K562 (cell line): ENCODE measurements around the gene MYO9A. TPM values are rescaled to one million over a fixed set of nuclear protein-coding genes. Genes with fewer than 3 reads are reported as not detected.

Experiments used
- ATAC-seq: fragments of 200-7000 bp; cut with Tn5 transposase; 3 replicates; pipeline ENCODE4 v1.9.1; 2020; ENCODE audit warnings: moderate library complexity
- BruUV-seq: library from RNA; stranded (reverse); fragments of 400-500 nt; replicated peaks from 2 replicates; lab custom pipeline; 2021; lab: Mats Ljungman, UMichigan
- CTCF ChIA-PET: fragments of 300-600 bp; formaldehyde crosslinking; extraction: SDS; loops from one replicate; lab custom pipeline; 2021; ENCODE audit warnings: low intra/inter-chr PET ratio; lab: Yijun Ruan, JAX
- POLR2A ChIA-PET: fragments of 300-600, 350-650 bp; sonication (Branson Sonifier 250); formaldehyde crosslinking; extraction: SDS; loops from one replicate; lab custom pipeline; 2021; ENCODE audit warnings: antibody characterized with exemption, inconsistent platforms; lab: Yijun Ruan, JAX
- DNase-seq, 4 experiments: peaks; one replicate each; pipeline versions ENCODE4 v3.0.0 to v3.0.0-alpha.2; 2011 to 2018; ENCODE audit warnings: low spot score in 3 of 4, mixed read lengths in 3 of 4; ENCODE audit errors: extremely low read depth in 1 of 4
- FAIRE-seq: peaks from 2 replicates; lab custom pipeline; 2011; peaks lifted over from hg19 to GRCh38; lab: Jason Lieb, UNC
- H2AFZ ChIP-seq: 2 replicates; pipeline ENCODE4 v1.6.0; 2011; ENCODE audit warnings: low read depth, low read length, control low read depth, inconsistent platforms
- H3K27ac ChIP-seq: fragments of 200-600 bp; 3 replicates; pipeline ENCODE4 v1.8.0; 2011; ENCODE audit warnings: low read depth, mild to moderate bottlenecking, control low read depth, inconsistent platforms, low read length, moderate library complexity, mixed read lengths; ENCODE audit errors: extremely low read depth
- H3K27me3 ChIP-seq, 2 experiments: fragments of 300-600 bp in 1 of 2; 2 replicates in 1 of 2; 3 replicates in 1 of 2; pipeline versions ENCODE4 v1.6.0 to v1.8.0; 2011; ENCODE audit warnings: inconsistent platforms in 2 of 2, low read length in 2 of 2, mild to moderate bottlenecking in 1 of 2, mixed read lengths in 1 of 2, moderate library complexity in 1 of 2; ENCODE audit not compliant: control insufficient read depth in 2 of 2, insufficient read depth in 2 of 2
- H3K36me3 ChIP-seq: fragments of 300-600 bp; 3 replicates; pipeline ENCODE4 v1.8.0; 2011; ENCODE audit warnings: mild to moderate bottlenecking, low read length, inconsistent platforms; ENCODE audit not compliant: control insufficient read depth, insufficient read depth
- H3K4me1 ChIP-seq, 2 experiments: fragments of 200-600 bp in 1 of 2; replicated peaks in 1 of 2; 2 replicates in 1 of 2; 3 replicates in 1 of 2; pipeline versions ENCODE4 v1.5.1 to v1.8.0; 2011; ENCODE audit warnings: inconsistent platforms in 2 of 2, low read length in 2 of 2, mild to moderate bottlenecking in 1 of 2, mixed read lengths in 1 of 2, moderate library complexity in 1 of 2; ENCODE audit not compliant: control insufficient read depth in 2 of 2, insufficient read depth in 2 of 2
- H3K4me2 ChIP-seq: 2 replicates; pipeline ENCODE4 v1.6.1; 2011; ENCODE audit warnings: low read length, control low read depth, inconsistent platforms, mixed read lengths; ENCODE audit not compliant: insufficient read depth
- H3K4me3 ChIP-seq: fragments of 200-600 bp; sonication (generic), shearing (Covaris generic); 2 replicates; pipeline ENCODE4 v1.5.1; 2016; ENCODE audit warnings: control low read depth, inconsistent platforms
- H3K79me2 ChIP-seq: fragments of 200-600 bp; 3 replicates; pipeline ENCODE4 v1.8.0; 2011; ENCODE audit warnings: low read length, inconsistent platforms; ENCODE audit not compliant: control insufficient read depth, insufficient read depth
- H3K9ac ChIP-seq, 2 experiments: 2 replicates each; pipeline versions ENCODE4 v1.6.0 to v1.6.1; 2011; ENCODE audit warnings: low read depth in 2 of 2, low read length in 2 of 2, control low read depth in 1 of 2, inconsistent platforms in 1 of 2, mild to moderate bottlenecking in 1 of 2, mixed read lengths in 1 of 2; ENCODE audit not compliant: insufficient read depth in 1 of 2
- H3K9me1 ChIP-seq: one replicate; pipeline ENCODE4 v1.6.0; 2011; ENCODE audit warnings: inconsistent platforms, mild to moderate bottlenecking, low read length, moderate library complexity; ENCODE audit not compliant: control insufficient read depth, insufficient read depth
- H3K9me3 ChIP-seq: replicated peaks from 2 replicates; pipeline ENCODE4 v1.5.1; 2011; ENCODE audit warnings: low read depth, low read length, inconsistent platforms; ENCODE audit not compliant: control insufficient read depth, insufficient read depth
- H4K20me1 ChIP-seq: replicated peaks from 2 replicates; pipeline ENCODE4 v1.6.1; 2011; ENCODE audit warnings: low read length, inconsistent platforms, mixed read lengths; ENCODE audit not compliant: control insufficient read depth, insufficient read depth
- COPS2 ChIP-seq: fragments of 450-650 bp; conservative IDR thresholded peaks from 2 replicates; pipeline ENCODE4 v1.6.1; 2016; ENCODE audit warnings: mild to moderate bottlenecking, moderate library complexity
- HDAC6 ChIP-seq: IDR thresholded peaks from 2 replicates; pipeline ENCODE4 v1.6.1; 2012; ENCODE audit warnings: low read depth, mild to moderate bottlenecking, control low read depth, inconsistent platforms, low read length, moderate library complexity
- MTA1 ChIP-seq: fragments of 450-650 bp; IDR thresholded peaks from 2 replicates; pipeline ENCODE4 v1.6.1; 2017; ENCODE audit warnings: borderline replicate concordance
- NR2C1 ChIP-seq, 2 experiments: fragments of 450-650 bp; IDR thresholded peaks; 2 replicates each; pipeline ENCODE4 v1.6.1; 2017; ENCODE audit warnings: mild to moderate bottlenecking in 2 of 2, antibody characterized with exemption in 1 of 2, inconsistent platforms in 1 of 2, missing compliant biosample characterization in 1 of 2, missing genetic modification characterization in 1 of 2
- POU5F1 ChIP-seq: fragments of 150-350 bp; IDR thresholded peaks from 2 replicates; pipeline ENCODE4 v1.6.1; 2014; ENCODE audit warnings: borderline replicate concordance, low read length, low read depth, mild to moderate bottlenecking; ENCODE audit not compliant: partially characterized antibody
- PRMT5 ChIP-seq: sonication (generic); formaldehyde crosslinking; IDR thresholded peaks from 2 replicates; pipeline ENCODE4 v1.5.0; 2020; ENCODE audit warnings: missing genetic modification reagents
- ZNF217 ChIP-seq: sonication (generic); formaldehyde crosslinking; IDR thresholded peaks from 2 replicates; pipeline ENCODE4 v1.8.0; 2022; ENCODE audit warnings: mild to moderate bottlenecking, missing genetic modification reagents
- ZNF445 ChIP-seq: fragments of 250-450 bp; sonication (Bioruptor Pico); IDR thresholded peaks from 2 replicates; pipeline ENCODE4 v1.4.0; 2020; ENCODE audit warnings: low read depth, mild to moderate bottlenecking, moderate library complexity
- WGBS: fragments of 100-300 bp; shearing (Covaris generic); methylation state at CpG from one replicate; pipeline ENCODE4 v1.1.6; 2016; ENCODE audit warnings: low coverage, mixed read lengths; ENCODE audit not compliant: insufficient coverage; ENCODE audit errors: missing lambda C conversion rate; 5-methylcytosine and 5-hydroxymethylcytosine counted together
- in situ Hi-C: fragments of 300-500 bp; cut with MboI; formaldehyde crosslinking; loops from 4 replicates; pipeline ENCODE4 v1.15.0; 2018; ENCODE audit warnings: inconsistent platforms, mixed read lengths
- intact Hi-C: fragments of 100-400 bp; cut with micrococcal nuclease; formaldehyde crosslinking; loops from 2 replicates; pipeline ENCODE4 v1.14.2; 2022
- polyA plus RNA-seq, 8 experiments: library from polyadenylated mRNA; depleted of rRNA in 4 of 8; stranded (reverse) in 5 of 8; unstranded in 3 of 8; fragments of >200 nt; fragmentation: Nextera tagmentation in 2 of 8; fragmentation: Illumina TruSeq in 1 of 8; extraction: Ambion mirVana in 2 of 8; extraction: Trizol in 1 of 8; gene quantifications; 2 replicates each; pipeline versions ENCODE4 v1.2.1 to v1.2.3, GENCODE V29; 2011 to 2014; ENCODE audit warnings: inconsistent platforms in 1 of 8, missing spikeins in 1 of 8
- total RNA-seq, 7 experiments: library from RNA; depleted of rRNA in 6 of 7; stranded (reverse); fragments of >200 nt in 6 of 7; fragmentation: Illumina TruSeq in 2 of 7; extraction: Trizol in 2 of 7; gene quantifications; 2 replicates each; pipeline versions ENCODE4 v1.2.1 to v1.2.3, GENCODE V29; 2011 to 2021; ENCODE audit warnings: low replicate concordance in 1 of 7

Gene MYO9A
- total and polyA plus RNA-seq, 9 of the 15 experiments (the other 6 are each of a cell fraction or from before 2014, with no cell fraction given), result 1.9 to 15.4 (median 5.8) TPM

DNA sequence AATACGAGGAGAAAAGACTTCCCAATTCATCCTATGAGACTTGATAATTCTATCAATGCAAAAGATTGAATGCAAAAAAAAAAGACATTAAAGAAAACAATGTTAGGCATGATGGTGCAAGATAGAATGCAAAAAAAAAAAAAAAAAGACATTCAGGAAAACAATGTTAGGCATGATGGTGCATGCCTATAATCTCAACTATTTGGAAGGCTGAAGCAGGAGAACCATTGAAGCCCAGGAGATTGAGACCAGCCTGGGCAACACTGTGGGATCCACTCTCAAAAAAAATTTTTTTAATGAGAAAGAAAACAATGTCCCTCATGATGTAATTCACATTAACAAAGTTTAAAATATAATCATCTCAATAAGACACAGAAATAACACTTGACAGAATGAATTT is 75.9 kb downstream of the MYO9A start:
- ChIA-PET CTCF (interaction anchor here (0.7 kb wide), 1 partner anchor 298 kb away, joined by 3 read pairs; no protein-coding TSS in a partner anchor), POLR2A (interaction anchor here (0.9 kb wide), 1 partner anchor 8 kb away, joined by 3 read pairs; no protein-coding TSS in a partner anchor)
- H3K36me3 ChIP-seq, result no peaks in the 10 kb centered on the region
- no peak overlapping the region for H3K9ac ChIP-seq
- FAIRE-seq (no peak), ATAC-seq (no peak), DNase-seq (no peak)
- H3K4me3 ChIP-seq, result no peak overlapping the region
- H4K20me1 ChIP-seq, result no peaks in the 10 kb centered on the region
- WGBS, result 33% methylated on average over 1 of the region's 1 CpG
- no peaks in the 10 kb centered on the region for H3K27me3 ChIP-seq
- BruUV-seq, result no TSS peak
- in situ Hi-C loops (no loop called here), intact Hi-C loops (loop anchor here (5.0 kb wide), 1 partner anchor 115 kb away; no protein-coding TSS in a partner anchor)
- no peaks in the 10 kb centered on the region for H3K9me3 ChIP-seq
- TF ChIP-seq COPS2, result no peak
- TF ChIP-seq MTA1, result no peak
- no peak for TF ChIP-seq NR2C1 (IDR thresholded peaks at IDR 0.05)
- no peak for TF ChIP-seq NR2C1 (tag; IDR thresholded peaks at IDR 0.05)
- TF ChIP-seq ZNF445 (CRISPR knock-in tag), result no peak
- no peak for TF ChIP-seq HDAC6
- no peak for TF ChIP-seq POU5F1
- no peak for TF ChIP-seq PRMT5 (CRISPR knock-in tag)
- no peak for TF ChIP-seq ZNF217 (CRISPR knock-in tag)
- H3K4me2 ChIP-seq, result no peak overlapping the region
- no peak overlapping the region for H2AFZ ChIP-seq
- H3K79me2 ChIP-seq, result no peaks in the 10 kb centered on the region
- no peaks in the 10 kb centered on the region for H3K4me1 ChIP-seq
- no peaks in the 10 kb centered on the region for H3K9me1 ChIP-seq
- no peak overlapping the region for H3K27ac ChIP-seq
